OCI-LY3 (cell line): Measurements from ENCODE around the gene ASB13.

ENCODE experiments used
- H2AFZ ChIP-seq: fragments of 200-600, 300-600 bp; shearing (Covaris generic); 2 replicates; pipeline ENCODE4 v1.6.0; 2014; ENCODE audit warnings: antibody characterized with exemption, low read depth, low read length
- H3K27ac ChIP-seq: fragments of 200-600, 300-600 bp; sonication (generic); 2 replicates; pipeline ENCODE4 v1.5.1; 2014; ENCODE audit warnings: mild to moderate bottlenecking, low read length, moderate library complexity, mixed read lengths
- H3K27me3 ChIP-seq: fragments of 200-600, 300-600 bp; sonication (generic); 2 replicates; pipeline ENCODE4 v1.6.1; 2014; ENCODE audit warnings: low read depth, low read length, mixed read lengths
- H3K36me3 ChIP-seq: fragments of 200-600, 300-600 bp; sonication (generic); replicated peaks from 2 replicates; pipeline ENCODE3; 2014; ENCODE audit warnings: low read depth, low read length, mixed read lengths
- H3K4me1 ChIP-seq: fragments of 300-600, 200-600 bp; sonication (generic); 2 replicates; pipeline ENCODE4 v1.6.1; 2014; ENCODE audit warnings: low read length, mixed read lengths
- H3K4me2 ChIP-seq: fragments of 200-600, 300-600 bp; sonication (generic); 2 replicates; pipeline ENCODE4 v1.6.1; 2014; ENCODE audit warnings: low read length, mixed read lengths
- H3K4me3 ChIP-seq: fragments of 300-600, 200-600 bp; sonication (generic); 2 replicates; pipeline ENCODE4 v1.5.1; 2014; ENCODE audit warnings: antibody characterized with exemption, mild to moderate bottlenecking, low read length, moderate library complexity
- H3K79me2 ChIP-seq: fragments of 300-600, 200-600 bp; shearing (Covaris generic); 2 replicates; pipeline ENCODE4 v1.6.1; 2014; ENCODE audit warnings: mild to moderate bottlenecking, low read length, mixed read lengths
- H3K9ac ChIP-seq: fragments of 300-600, 200-600 bp; shearing (Covaris generic); 2 replicates; pipeline ENCODE4 v1.6.0; 2014; ENCODE audit warnings: mild to moderate bottlenecking, low read length, moderate library complexity
- H3K9me3 ChIP-seq: fragments of 200-600, 300-600 bp; shearing (Covaris generic); 2 replicates; pipeline ENCODE4 v1.6.1; 2014; ENCODE audit warnings: low read length, mixed read lengths; ENCODE audit not compliant: insufficient read depth
- H4K20me1 ChIP-seq: fragments of 200-600, 300-600 bp; sonication (generic); 2 replicates; pipeline ENCODE4 v1.6.1; 2016; ENCODE audit warnings: low read length, mixed read lengths; ENCODE audit not compliant: insufficient read depth
- CTCF ChIP-seq: fragments of 200-600, 300-600 bp; sonication (generic); IDR thresholded peaks from 2 replicates; pipeline ENCODE4 v1.5.1; 2014; ENCODE audit warnings: antibody characterized with exemption, low read length, low read depth
- EZH2phosphoT487 ChIP-seq: fragments of 200-600 bp; shearing (Covaris generic); IDR thresholded peaks from 2 replicates; pipeline ENCODE4 v1.6.1; 2018; ENCODE audit warnings: antibody characterized with exemption, mixed run types, low read depth

The ASB13 gene

GRCh38 chr10:5613481-5614154 lies 52.8 kb downstream of the ASB13 start:
- no peak overlapping the region for H3K9ac ChIP-seq
- no peaks in the 10 kb centered on the region for H3K4me1 ChIP-seq
- no peak for TF ChIP-seq EZH2phosphoT487
- TF ChIP-seq CTCF: no peak

GRCh38 chr10:5611899-5612680 lies 54.3 kb downstream of the ASB13 start:
- no peak overlapping the region for H3K4me3 ChIP-seq
- TF ChIP-seq EZH2phosphoT487 (no peak), CTCF (no peak)
- H2AFZ ChIP-seq: no peak overlapping the region
- H3K4me2 ChIP-seq: no peak overlapping the region
- H3K36me3 ChIP-seq: no peaks in the 10 kb centered on the region
- H3K9ac ChIP-seq: no peak overlapping the region
- H3K27me3 ChIP-seq: peaks cover 9% of the 10 kb centered on the region; the same call in 1 of the 2 replicates
- no peaks in the 10 kb centered on the region for H3K4me1 ChIP-seq
- H4K20me1 ChIP-seq: no peaks in the 10 kb centered on the region
- H3K27ac ChIP-seq: no peak overlapping the region
- H3K9me3 ChIP-seq: no peaks in the 10 kb centered on the region
- H3K79me2 ChIP-seq: no peaks in the 10 kb centered on the region

More at GRCh38 chr10:5613481-5614154, 52.8 kb downstream of the ASB13 start:
- H2AFZ ChIP-seq: no peak overlapping the region
- no peak overlapping the region for H3K27ac ChIP-seq
- no peaks in the 10 kb centered on the region for H3K79me2 ChIP-seq
- peaks cover 6% of the 10 kb centered on the region; the same call in 1 of the 2 replicates for H3K27me3 ChIP-seq
- no peaks in the 10 kb centered on the region for H4K20me1 ChIP-seq
- no peaks in the 10 kb centered on the region for H3K36me3 ChIP-seq
- no peaks in the 10 kb centered on the region for H3K9me3 ChIP-seq
- no peak overlapping the region for H3K4me3 ChIP-seq
- no peak overlapping the region for H3K4me2 ChIP-seq

- H3K36me3 ChIP-seq: no peaks in the 10 kb centered on the region
- H4K20me1 ChIP-seq: no peaks in the 10 kb centered on the region
- H3K4me2 ChIP-seq: no peak overlapping the region
- H3K9me3 ChIP-seq: no peaks in the 10 kb centered on the region
- H3K9ac ChIP-seq: no peak overlapping the region
- no peaks in the 10 kb centered on the region for H3K4me1 ChIP-seq
- H3K4me3 ChIP-seq: no peak overlapping the region
- peaks cover 9% of the 10 kb centered on the region; the same call in 1 of the 2 replicates for H3K27me3 ChIP-seq
- H3K79me2 ChIP-seq: no peaks in the 10 kb centered on the region
- no peak overlapping the region for H3K27ac ChIP-seq
- no peak for TF ChIP-seq EZH2phosphoT487
- TF ChIP-seq CTCF: no peak
- no peak overlapping the region for H2AFZ ChIP-seq
Measured at GRCh38 chr10:5609952-5610616, 56.3 kb downstream of the ASB13 start.

- Histone ChIP-seq H3K36me3 (no peaks in the 10 kb centered on the region), H3K79me2 (no peaks in the 10 kb centered on the region), H3K4me3 (no peak overlapping the region), H3K4me1 (no peaks in the 10 kb centered on the region), H3K9ac (no peak overlapping the region), H3K27ac (no peak overlapping the region), H4K20me1 (no peaks in the 10 kb centered on the region), H3K27me3 (peaks cover 9% of the 10 kb centered on the region; the same call in 1 of the 2 replicates), H2AFZ (no peak overlapping the region), H3K4me2 (no peak overlapping the region), H3K9me3 (no peaks in the 10 kb centered on the region)
- no peak for TF ChIP-seq EZH2phosphoT487
- TF ChIP-seq CTCF: no peak
Measured at GRCh38 chr10:5608608-5609220, 57.7 kb downstream of the ASB13 start.
